NCI-H2107 treated with DMSO at 0.1 percent for 48 hours (cell line): Measurements from ENCODE around the gene LRRC10.

Experiments used
- DNase-seq: peaks from one replicate; lab custom pipeline; 2025; ENCODE audit not compliant: unreplicated experiment; lab: John Stamatoyannopoulos, UW

Gene LRRC10

DNA sequence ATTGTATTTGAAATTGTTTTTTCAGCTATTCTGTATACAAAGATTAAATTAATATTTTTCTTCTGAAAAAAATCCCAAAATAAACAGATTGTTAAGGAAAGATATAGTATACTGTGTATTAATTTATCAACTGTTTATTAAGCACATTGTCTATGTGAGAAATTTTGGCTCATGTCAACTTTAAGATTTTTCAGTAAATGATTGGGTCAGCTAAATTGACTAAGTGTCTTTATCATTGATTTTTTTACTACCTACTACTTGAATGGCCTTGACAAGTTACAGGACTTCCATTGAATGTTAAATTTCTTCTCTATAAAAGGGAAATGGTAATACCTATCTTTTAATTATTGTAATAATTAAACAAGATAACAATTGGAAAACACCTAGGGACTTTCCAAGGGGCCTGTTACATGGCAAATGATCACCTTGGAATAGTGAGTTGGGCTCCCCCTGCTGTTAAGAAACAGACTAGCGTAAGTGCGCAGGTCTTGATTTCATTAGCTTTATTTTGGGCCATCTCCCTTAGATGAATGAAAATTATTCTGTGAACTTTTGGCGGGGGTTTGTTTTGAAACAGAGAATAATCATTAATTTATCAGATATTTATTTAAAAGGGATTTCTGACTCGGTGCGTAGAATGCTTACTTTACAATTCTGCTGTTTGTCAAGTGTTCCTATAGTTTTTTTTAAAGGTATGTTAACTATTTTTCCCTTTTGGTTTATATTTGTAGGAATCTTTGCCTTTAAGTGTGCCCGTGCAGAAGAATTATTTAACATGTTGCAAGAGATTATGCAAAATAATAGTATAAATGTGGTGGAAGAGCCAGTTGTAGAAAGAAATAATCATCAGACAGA, 39.9 kb downstream of the LRRC10 start:
- peak; percentile 59 for DNase-seq

DNA sequence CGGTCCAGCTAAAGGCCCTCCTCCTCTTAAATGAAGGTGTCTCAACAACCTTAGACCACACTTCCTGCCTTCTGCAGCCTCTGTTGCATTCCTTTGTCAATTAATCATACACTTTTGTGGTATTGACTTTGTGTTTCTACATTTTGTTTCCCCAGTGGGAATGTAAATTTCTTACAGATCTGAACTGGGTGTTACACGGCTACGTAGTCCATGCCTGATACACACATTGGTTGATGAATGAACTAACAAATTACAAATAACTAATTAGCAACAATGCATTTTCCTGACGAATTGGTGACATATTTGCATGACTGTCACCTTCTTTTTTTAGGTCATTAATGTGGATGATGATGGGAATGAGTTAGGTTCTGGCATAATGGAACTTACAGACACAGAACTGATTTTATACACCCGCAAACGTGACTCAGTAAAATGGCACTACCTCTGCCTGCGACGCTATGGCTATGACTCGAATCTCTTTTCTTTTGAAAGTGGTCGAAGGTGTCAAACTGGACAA, 40.6 kb downstream of the LRRC10 start:
- DNase-seq: no peak

DNA sequence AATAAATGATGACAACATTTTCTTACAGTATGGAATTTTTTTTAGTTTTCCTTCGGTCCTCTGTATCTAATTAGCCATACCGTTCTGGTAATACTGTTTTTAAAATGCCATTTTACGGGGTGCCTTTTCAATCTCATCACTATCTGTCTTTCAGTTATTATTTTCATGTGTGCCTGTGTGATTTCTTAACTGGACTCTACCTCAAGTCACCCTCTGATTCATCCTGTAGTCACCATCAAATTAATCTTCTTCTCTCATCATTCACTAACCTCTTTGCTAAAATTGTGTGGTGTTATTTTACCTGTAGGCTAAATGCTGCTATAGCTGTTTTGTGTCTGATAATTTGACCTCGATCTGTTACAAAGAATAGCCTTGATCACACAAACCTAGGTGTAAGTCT, 41.5 kb downstream of the LRRC10 start:
- DNase-seq: no peak

DNA sequence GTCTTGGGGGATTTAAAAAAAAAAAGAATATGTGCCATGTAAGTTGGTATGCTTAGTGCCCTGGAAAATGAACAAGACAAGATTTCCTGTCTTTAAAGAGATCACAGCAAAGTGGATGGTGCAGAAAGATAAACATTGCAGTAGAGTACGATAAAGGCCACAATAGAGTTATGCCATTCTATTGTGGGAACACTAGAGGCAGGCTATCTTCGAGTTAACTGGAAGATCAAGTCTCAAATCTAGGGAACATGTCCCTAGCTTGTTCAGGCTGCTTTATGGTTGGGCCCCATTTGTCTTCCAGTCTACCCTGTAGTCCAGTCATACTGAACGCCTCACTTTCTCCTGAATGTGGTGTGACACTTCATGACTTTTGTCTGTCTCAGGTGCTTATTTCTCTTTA, 44.1 kb downstream of the LRRC10 start:
- no peak for DNase-seq

DNA sequence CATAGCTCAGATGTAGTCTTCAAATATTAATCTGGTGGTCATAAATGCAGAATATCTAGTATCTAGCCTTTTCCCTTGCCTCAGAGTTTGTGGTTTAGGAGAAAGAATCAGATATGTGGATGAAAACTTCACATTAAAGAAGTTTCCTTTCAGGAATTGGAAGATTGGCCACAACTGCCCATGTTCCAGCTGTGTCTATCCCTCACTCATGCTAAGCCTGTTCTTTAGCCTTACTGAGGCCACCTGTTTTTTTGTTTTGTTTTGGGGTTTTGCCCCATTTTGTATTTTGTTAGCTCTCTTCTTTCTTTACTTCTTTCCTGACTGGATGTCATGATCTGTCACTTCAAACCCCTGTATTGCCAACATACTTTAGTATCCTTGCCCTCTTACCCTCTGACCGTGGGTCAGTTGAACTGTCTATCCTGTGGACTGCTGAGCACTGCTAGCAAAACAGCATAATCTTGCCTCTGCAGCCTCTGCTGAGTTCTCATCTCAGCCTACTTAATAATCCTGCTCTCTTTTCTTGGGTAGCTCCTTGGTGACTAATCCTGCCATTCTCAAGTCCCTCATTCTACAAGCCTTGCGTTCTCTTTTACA, 47.4 kb downstream of the LRRC10 start:
- no peak for DNase-seq
